Measurements from ENCODE around the gene PGRMC1.

GRCh38 chrX:119201570-119201969 lies 34.5 kb upstream of the PGRMC1 start:
- no peak for TF ChIP-seq CTCF (IDR thresholded peaks at IDR 0.05)
- TF ChIP-seq POLR2A (IDR thresholded peaks at IDR 0.05): no peak
